ENCODE results near the gene WIPF3. TPM values are rescaled to one million over a fixed set of nuclear protein-coding genes. Genes with fewer than 3 reads are reported as not detected.

Gene WIPF3
- total and polyA plus RNA-seq, 5 donors from 2014 or later: not detected

GRCh38 chr7:29843093-29843492, 36.8 kb downstream of the WIPF3 start:
- H3K27me3 ChIP-seq (ENCODE audit: control insufficient read depth, insufficient read depth, low read length): no peaks in the 10 kb centered on the region
- Mint-ChIP-seq H3K4me3 (no peak overlapping the region), H3K9me3 (no peaks in the 10 kb centered on the region), H3K36me3 (no peaks in the 10 kb centered on the region), H3K4me1 (no peaks in the 10 kb centered on the region), H3K27ac (no peak overlapping the region), H3K27me3 (peaks cover 8% of the 10 kb centered on the region)
- DNase-seq (no peak), ATAC-seq (ENCODE audit: low read depth in 2 of 2) (no peak)
- H3K27ac ChIP-seq (ENCODE audit: insufficient read depth, low read length, poor library complexity, severe bottlenecking): no peak overlapping the region
- H3K4me1 ChIP-seq (ENCODE audit: control insufficient read depth, insufficient read depth, low read length, poor library complexity, severe bottlenecking): no peaks in the 10 kb centered on the region
- H3K4me3 ChIP-seq (ENCODE audit: low read depth, low read length): no peak overlapping the region
- no peaks in the 10 kb centered on the region for H3K36me3 ChIP-seq (ENCODE audit: control insufficient read depth, insufficient read depth, low read length)
- H3K9me3 ChIP-seq (ENCODE audit: control insufficient read depth in 2 of 2, low read length in 2 of 2): no peaks in the 10 kb centered on the region

GRCh38 chr7:29843726-29844125, 37.4 kb downstream of the WIPF3 start:
- Mint-ChIP-seq H3K9me3 (peaks cover 0 to 1% (median 0%) of the 10 kb centered on the region in 7 donors), H3K27me3 (peaks cover 10% of the 10 kb centered on the region), H3K4me1 (no peaks in the 10 kb centered on the region), H3K4me3 (no peak overlapping the region), H3K27ac (no peak overlapping the region), H3K36me3 (no peaks in the 10 kb centered on the region)
- no peak for ATAC-seq (ENCODE audit: low read depth in 2 of 2)
- H3K27ac ChIP-seq (ENCODE audit: insufficient read depth, low read length, poor library complexity, severe bottlenecking): no peak overlapping the region
- H3K4me3 ChIP-seq (ENCODE audit: low read depth, low read length): no peak overlapping the region
- no peaks in the 10 kb centered on the region for H3K36me3 ChIP-seq (ENCODE audit: control insufficient read depth, insufficient read depth, low read length)
- no peaks in the 10 kb centered on the region for H3K4me1 ChIP-seq (ENCODE audit: control insufficient read depth, insufficient read depth, low read length, poor library complexity, severe bottlenecking)
- H3K9me3 ChIP-seq (ENCODE audit: control insufficient read depth in 2 of 2, low read length in 2 of 2): no peaks in the 10 kb centered on the region
- DNase-seq: no peak
- no peaks in the 10 kb centered on the region for H3K27me3 ChIP-seq (ENCODE audit: control insufficient read depth, insufficient read depth, low read length)

- Histone ChIP-seq H3K36me3 (ENCODE audit: control insufficient read depth, insufficient read depth, low read length) (no peaks in the 10 kb centered on the region), H3K27ac (ENCODE audit: insufficient read depth, low read length, poor library complexity, severe bottlenecking) (no peak overlapping the region), H3K4me1 (ENCODE audit: control insufficient read depth, insufficient read depth, low read length, poor library complexity, severe bottlenecking) (no peaks in the 10 kb centered on the region), H3K4me3 (ENCODE audit: low read depth, low read length) (no peak overlapping the region), H3K9me3 (ENCODE audit: control insufficient read depth in 2 of 2, low read length in 2 of 2) (no peaks in the 10 kb centered on the region), H3K27me3 (ENCODE audit: control insufficient read depth, insufficient read depth, low read length) (no peaks in the 10 kb centered on the region)
- Mint-ChIP-seq H3K36me3 (no peaks in the 10 kb centered on the region), H3K4me1 (no peaks in the 10 kb centered on the region), H3K4me3 (no peak overlapping the region), H3K9me3 (peaks cover 0 to 1% (median 0%) of the 10 kb centered on the region in 7 donors), H3K27me3 (peaks cover 12% of the 10 kb centered on the region), H3K27ac (no peak overlapping the region)
- ATAC-seq (ENCODE audit: low read depth in 2 of 2) (no peak), DNase-seq (no peak)
Observed at GRCh38 chr7:29844559-29844958, 38.3 kb downstream of the WIPF3 start.

DNA sequence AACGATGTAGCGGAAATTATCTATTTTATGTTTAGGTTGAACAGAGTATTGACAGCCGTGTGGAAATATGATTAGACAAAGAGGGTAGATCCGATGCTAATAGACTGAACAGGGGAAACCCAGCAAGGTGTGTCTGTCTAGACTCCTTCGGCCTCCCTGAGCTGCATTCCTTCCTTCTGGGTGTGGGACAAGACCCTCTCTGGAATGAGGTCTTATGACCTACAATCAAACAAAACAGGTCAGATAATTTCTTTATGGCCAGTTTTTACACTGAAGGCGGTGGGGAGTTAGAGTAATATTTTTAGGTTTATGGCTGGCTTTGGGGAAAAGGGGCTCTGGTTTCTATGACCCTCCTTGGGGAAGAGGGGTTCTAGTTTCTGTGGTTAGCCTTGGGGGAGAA, 41.2 kb downstream of the WIPF3 start:
- peaks cover 4% of the 10 kb centered on the region for H3K27me3 Mint-ChIP-seq
- no peak overlapping the region for H3K27ac Mint-ChIP-seq
- no peak overlapping the region for H3K27ac ChIP-seq (ENCODE audit: insufficient read depth, low read length, poor library complexity, severe bottlenecking)
- no peak for ATAC-seq (ENCODE audit: low read depth in 2 of 2)
- peaks cover 0 to 1% (median 0%) of the 10 kb centered on the region in 7 donors for H3K9me3 Mint-ChIP-seq
- H3K4me1 ChIP-seq (ENCODE audit: control insufficient read depth, insufficient read depth, low read length, poor library complexity, severe bottlenecking): no peaks in the 10 kb centered on the region
- no peaks in the 10 kb centered on the region for H3K4me1 Mint-ChIP-seq
- no peak overlapping the region for H3K4me3 Mint-ChIP-seq
- no peak overlapping the region for H3K4me3 ChIP-seq (ENCODE audit: low read depth, low read length)
- H3K36me3 Mint-ChIP-seq: no peaks in the 10 kb centered on the region
- H3K9me3 ChIP-seq (ENCODE audit: control insufficient read depth in 2 of 2, low read length in 2 of 2): no peaks in the 10 kb centered on the region
- H3K36me3 ChIP-seq (ENCODE audit: control insufficient read depth, insufficient read depth, low read length): no peaks in the 10 kb centered on the region
- no peaks in the 10 kb centered on the region for H3K27me3 ChIP-seq (ENCODE audit: control insufficient read depth, insufficient read depth, low read length)
- no peak for DNase-seq

GRCh38 chr7:29847916-29848315, 41.6 kb downstream of the WIPF3 start:
- Histone ChIP-seq H3K27ac (ENCODE audit: insufficient read depth, low read length, poor library complexity, severe bottlenecking) (no peak overlapping the region), H3K4me1 (ENCODE audit: control insufficient read depth, insufficient read depth, low read length, poor library complexity, severe bottlenecking) (no peaks in the 10 kb centered on the region), H3K4me3 (ENCODE audit: low read depth, low read length) (no peak overlapping the region), H3K27me3 (ENCODE audit: control insufficient read depth, insufficient read depth, low read length) (no peaks in the 10 kb centered on the region), H3K9me3 (ENCODE audit: control insufficient read depth in 2 of 2, low read length in 2 of 2) (no peaks in the 10 kb centered on the region), H3K36me3 (ENCODE audit: control insufficient read depth, insufficient read depth, low read length) (no peaks in the 10 kb centered on the region)
- Mint-ChIP-seq H3K36me3 (no peaks in the 10 kb centered on the region), H3K4me1 (no peaks in the 10 kb centered on the region), H3K27ac (no peak overlapping the region), H3K27me3 (peaks cover 4% of the 10 kb centered on the region), H3K9me3 (peaks cover 0 to 1% (median 0%) of the 10 kb centered on the region in 7 donors), H3K4me3 (no peak overlapping the region)
- no peak for ATAC-seq (ENCODE audit: low read depth in 2 of 2)
- DNase-seq: no peak

GRCh38 chr7:29848941-29849340, 42.6 kb downstream of the WIPF3 start:
- H3K27me3 Mint-ChIP-seq: peaks cover 4% of the 10 kb centered on the region
- Histone ChIP-seq H3K4me3 (ENCODE audit: low read depth, low read length) (no peak overlapping the region), H3K27me3 (ENCODE audit: control insufficient read depth, insufficient read depth, low read length) (peaks cover 2% of the 10 kb centered on the region), H3K9me3 (ENCODE audit: control insufficient read depth in 2 of 2, low read length in 2 of 2) (no peaks in the 10 kb centered on the region), H3K36me3 (ENCODE audit: control insufficient read depth, insufficient read depth, low read length) (no peaks in the 10 kb centered on the region), H3K27ac (ENCODE audit: insufficient read depth, low read length, poor library complexity, severe bottlenecking) (no peak overlapping the region), H3K4me1 (ENCODE audit: control insufficient read depth, insufficient read depth, low read length, poor library complexity, severe bottlenecking) (no peaks in the 10 kb centered on the region)
- H3K4me1 Mint-ChIP-seq: no peaks in the 10 kb centered on the region
- H3K9me3 Mint-ChIP-seq: peaks cover 0 to 1% (median 0%) of the 10 kb centered on the region in 7 donors
- no peak for DNase-seq
- ATAC-seq (ENCODE audit: low read depth in 2 of 2): no peak
- no peaks in the 10 kb centered on the region for H3K36me3 Mint-ChIP-seq
- H3K4me3 Mint-ChIP-seq: no peak overlapping the region
- no peak overlapping the region for H3K27ac Mint-ChIP-seq

- Mint-ChIP-seq H3K27me3 (peaks cover 4% of the 10 kb centered on the region), H3K4me3 (no peak overlapping the region), H3K27ac (no peak overlapping the region), H3K36me3 (no peaks in the 10 kb centered on the region), H3K4me1 (no peaks in the 10 kb centered on the region), H3K9me3 (peaks cover 0 to 1% (median 0%) of the 10 kb centered on the region in 7 donors)
- ATAC-seq (ENCODE audit: low read depth in 2 of 2) (no peak), DNase-seq (no peak)
- no peaks in the 10 kb centered on the region for H3K4me1 ChIP-seq (ENCODE audit: control insufficient read depth, insufficient read depth, low read length, poor library complexity, severe bottlenecking)
- no peaks in the 10 kb centered on the region for H3K9me3 ChIP-seq (ENCODE audit: control insufficient read depth in 2 of 2, low read length in 2 of 2)
- H3K4me3 ChIP-seq (ENCODE audit: low read depth, low read length): no peak overlapping the region
- peaks cover 2% of the 10 kb centered on the region for H3K27me3 ChIP-seq (ENCODE audit: control insufficient read depth, insufficient read depth, low read length)
- no peaks in the 10 kb centered on the region for H3K36me3 ChIP-seq (ENCODE audit: control insufficient read depth, insufficient read depth, low read length)
- no peak overlapping the region for H3K27ac ChIP-seq (ENCODE audit: insufficient read depth, low read length, poor library complexity, severe bottlenecking)
Observed at GRCh38 chr7:29851487-29851886, 45.2 kb downstream of the WIPF3 start.

DNA sequence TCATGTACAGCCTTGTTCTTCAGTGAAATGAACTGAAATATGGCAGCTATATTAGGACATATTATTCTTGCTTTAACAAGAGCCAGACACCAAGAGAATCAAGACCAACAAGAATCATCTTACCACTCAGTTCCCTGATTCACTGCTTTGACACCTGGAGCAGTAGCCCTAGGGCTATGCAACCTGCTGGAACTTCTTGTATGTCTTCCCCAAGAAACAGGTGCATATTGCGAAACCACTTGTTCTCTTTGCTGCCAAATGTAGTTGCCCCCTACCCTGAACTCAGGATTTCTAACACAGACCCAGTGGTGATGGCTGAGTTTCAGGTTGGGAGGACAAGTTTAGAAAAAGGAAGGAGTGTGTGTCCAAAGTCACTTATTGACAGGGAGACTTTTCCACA, 46.1 kb downstream of the WIPF3 start:
- H3K27ac ChIP-seq (ENCODE audit: insufficient read depth, low read length, poor library complexity, severe bottlenecking): no peak overlapping the region
- H3K4me3 ChIP-seq (ENCODE audit: low read depth, low read length): no peak overlapping the region
- Mint-ChIP-seq H3K27ac (no peak overlapping the region), H3K27me3 (peaks cover 4% of the 10 kb centered on the region), H3K36me3 (no peaks in the 10 kb centered on the region), H3K4me1 (no peaks in the 10 kb centered on the region), H3K4me3 (no peak overlapping the region), H3K9me3 (peaks cover 0 to 1% (median 0%) of the 10 kb centered on the region in 7 donors)
- DNase-seq (no peak), ATAC-seq (ENCODE audit: low read depth in 2 of 2) (no peak)
- H3K36me3 ChIP-seq (ENCODE audit: control insufficient read depth, insufficient read depth, low read length): no peaks in the 10 kb centered on the region
- H3K27me3 ChIP-seq (ENCODE audit: control insufficient read depth, insufficient read depth, low read length): peaks cover 2% of the 10 kb centered on the region
- no peaks in the 10 kb centered on the region for H3K4me1 ChIP-seq (ENCODE audit: control insufficient read depth, insufficient read depth, low read length, poor library complexity, severe bottlenecking)
- no peaks in the 10 kb centered on the region for H3K9me3 ChIP-seq (ENCODE audit: control insufficient read depth in 2 of 2, low read length in 2 of 2)

Data from CD4-positive, CD25-positive, alpha-beta regulatory T cell (primary cell).